ENCODE measurements around the gene MZT2A. TPM values are rescaled to one million over a fixed set of nuclear protein-coding genes. Genes with fewer than 3 reads are reported as not detected.
A peak's percentile ranks its signal among the peaks of the same experiment; 100 is the strongest.
"Not testable (repeated sequence)": the region's sequence is repeated elsewhere in the genome, so short reads cannot be mapped to it uniquely, and the experiment has no call there.

MZT2A gene
- total and polyA plus RNA-seq, 4 donors: 43.3 to 70.9 (median 52.3) TPM

GRCh38 chr2:131532723-131533608, 40.8 kb upstream of the MZT2A start:
- H3K4me1 ChIP-seq (ENCODE audit: control insufficient read depth in 1 of 2, insufficient read depth in 2 of 2, low read length in 2 of 2); intact Hi-C loops (cut with DNase I); ATAC-seq (ENCODE audit: low FRiP score); H3K27ac ChIP-seq (ENCODE audit: low read depth in 1 of 2, low read length in 2 of 2); H3K27me3 ChIP-seq (ENCODE audit: control insufficient read depth in 1 of 2, insufficient read depth in 2 of 2, low read length in 1 of 2); H3K4me3 ChIP-seq (ENCODE audit: low read length in 2 of 2); H3K36me3 ChIP-seq (ENCODE audit: control insufficient read depth in 1 of 2, insufficient read depth in 2 of 2, low read length in 1 of 2); H3K9me3 ChIP-seq (ENCODE audit: control insufficient read depth, low read length): not testable (repeated sequence)
- DNase-seq: peak in 1 of 2 donors; percentile 67
- 84 to 89% methylated on average over 19 to 23 of the region's 23 CpGs for WGBS, 2 donors

- H3K27ac ChIP-seq (ENCODE audit: low read depth in 1 of 2, low read length in 2 of 2); intact Hi-C loops (cut with DNase I); H3K4me1 ChIP-seq (ENCODE audit: control insufficient read depth in 1 of 2, insufficient read depth in 2 of 2, low read length in 2 of 2); ATAC-seq (ENCODE audit: low FRiP score); H3K36me3 ChIP-seq (ENCODE audit: control insufficient read depth in 1 of 2, insufficient read depth in 2 of 2, low read length in 1 of 2); H3K9me3 ChIP-seq (ENCODE audit: control insufficient read depth, low read length); H3K27me3 ChIP-seq (ENCODE audit: control insufficient read depth in 1 of 2, insufficient read depth in 2 of 2, low read length in 1 of 2); H3K4me3 ChIP-seq (ENCODE audit: low read length in 2 of 2): not testable (repeated sequence)
- WGBS, 2 donors: 70 to 94% methylated on average over 2 to 9 of the region's 11 CpGs
- DNase-seq: peak in 1 of 2 donors; percentile 39
Measured at GRCh38 chr2:131531547-131532185, 39.5 kb upstream of the MZT2A start.

GRCh38 chr2:131530626-131531344, 38.6 kb upstream of the MZT2A start:
- intact Hi-C loops (cut with DNase I): not testable (repeated sequence)

GRCh38 chr2:131529864-131530445, 37.8 kb upstream of the MZT2A start:
- peak in 1 of 2 donors; percentile 66 for DNase-seq
- H3K36me3 ChIP-seq (ENCODE audit: control insufficient read depth in 1 of 2, insufficient read depth in 2 of 2, low read length in 1 of 2); H3K27ac ChIP-seq (ENCODE audit: low read depth in 1 of 2, low read length in 2 of 2); intact Hi-C loops (cut with DNase I); H3K9me3 ChIP-seq (ENCODE audit: control insufficient read depth, low read length); H3K27me3 ChIP-seq (ENCODE audit: control insufficient read depth in 1 of 2, insufficient read depth in 2 of 2, low read length in 1 of 2); H3K4me3 ChIP-seq (ENCODE audit: low read length in 2 of 2); H3K4me1 ChIP-seq (ENCODE audit: control insufficient read depth in 1 of 2, insufficient read depth in 2 of 2, low read length in 2 of 2); ATAC-seq (ENCODE audit: low FRiP score): not testable (repeated sequence)
- 98% methylated on average over 4 to 5 of the region's 5 CpGs for WGBS, 2 donors

More at GRCh38 chr2:131530626-131531344, 38.6 kb upstream of the MZT2A start:
- ATAC-seq (ENCODE audit: low FRiP score); H3K9me3 ChIP-seq (ENCODE audit: control insufficient read depth, low read length); H3K4me3 ChIP-seq (ENCODE audit: low read length in 2 of 2); H3K36me3 ChIP-seq (ENCODE audit: control insufficient read depth in 1 of 2, insufficient read depth in 2 of 2, low read length in 1 of 2); H3K4me1 ChIP-seq (ENCODE audit: control insufficient read depth in 1 of 2, insufficient read depth in 2 of 2, low read length in 2 of 2); H3K27ac ChIP-seq (ENCODE audit: low read depth in 1 of 2, low read length in 2 of 2); H3K27me3 ChIP-seq (ENCODE audit: control insufficient read depth in 1 of 2, insufficient read depth in 2 of 2, low read length in 1 of 2): not testable (repeated sequence)
- peak in 1 of 2 donors; percentile 57 for DNase-seq
- 88 to 89% methylated on average over 16 to 21 of the region's 22 CpGs for WGBS, 2 donors

GRCh38 chr2:131528981-131529863, 37.0 kb upstream of the MZT2A start:
- intact Hi-C loops (cut with DNase I); ATAC-seq (ENCODE audit: low FRiP score); H3K4me1 ChIP-seq (ENCODE audit: control insufficient read depth in 1 of 2, insufficient read depth in 2 of 2, low read length in 2 of 2); H3K9me3 ChIP-seq (ENCODE audit: control insufficient read depth, low read length); H3K36me3 ChIP-seq (ENCODE audit: control insufficient read depth in 1 of 2, insufficient read depth in 2 of 2, low read length in 1 of 2); H3K27me3 ChIP-seq (ENCODE audit: control insufficient read depth in 1 of 2, insufficient read depth in 2 of 2, low read length in 1 of 2); H3K4me3 ChIP-seq (ENCODE audit: low read length in 2 of 2); H3K27ac ChIP-seq (ENCODE audit: low read depth in 1 of 2, low read length in 2 of 2): not testable (repeated sequence)
- peak in 1 of 2 donors; percentile 62 for DNase-seq
- WGBS, 2 donors: 75 to 77% methylated on average over 23 to 25 of the region's 26 CpGs

GRCh38 chr2:131527131-131528001, 35.2 kb upstream of the MZT2A start, which contains the start of gene CCDC74A:
CCDC74A (plus strand) TSS chr2:131527888; CDS start chr2:131527971, 83 bp downstream.
- H3K27ac ChIP-seq (ENCODE audit: low read depth in 1 of 2, low read length in 2 of 2); intact Hi-C loops (cut with DNase I); H3K36me3 ChIP-seq (ENCODE audit: control insufficient read depth in 1 of 2, insufficient read depth in 2 of 2, low read length in 1 of 2); H3K4me1 ChIP-seq (ENCODE audit: control insufficient read depth in 1 of 2, insufficient read depth in 2 of 2, low read length in 2 of 2); H3K9me3 ChIP-seq (ENCODE audit: control insufficient read depth, low read length); H3K27me3 ChIP-seq (ENCODE audit: control insufficient read depth in 1 of 2, insufficient read depth in 2 of 2, low read length in 1 of 2): not testable (repeated sequence)
- DNase-seq: peak; percentile 84 to 91
- ATAC-seq (ENCODE audit: low FRiP score): peak; percentile 82
- peak within 1 kb of the TSS; percentile 14 to 29 for H3K4me3 ChIP-seq (ENCODE audit: low read length in 2 of 2)
- 32 to 36% methylated on average over 36 to 41 of the region's 47 CpGs for WGBS, 2 donors

GRCh38 chr2:131525256-131525655, 33.1 kb upstream of the MZT2A start:
- H3K27me3 ChIP-seq (ENCODE audit: control insufficient read depth in 1 of 2, insufficient read depth in 2 of 2, low read length in 1 of 2); H3K9me3 ChIP-seq (ENCODE audit: control insufficient read depth, low read length); intact Hi-C loops (cut with DNase I); H3K27ac ChIP-seq (ENCODE audit: low read depth in 1 of 2, low read length in 2 of 2); ATAC-seq (ENCODE audit: low FRiP score); H3K4me1 ChIP-seq (ENCODE audit: control insufficient read depth in 1 of 2, insufficient read depth in 2 of 2, low read length in 2 of 2); DNase-seq; H3K36me3 ChIP-seq (ENCODE audit: control insufficient read depth in 1 of 2, insufficient read depth in 2 of 2, low read length in 1 of 2); H3K4me3 ChIP-seq (ENCODE audit: low read length in 2 of 2): not testable (repeated sequence)
- 79 to 90% methylated on average over 2 of the region's 2 CpGs for WGBS, 2 donors

All from aorta (tissue), 5 donors.